Measurements from ENCODE around the gene SPHKAP. TPM values are rescaled to one million over a fixed set of nuclear protein-coding genes. Genes with fewer than 3 reads are reported as not detected.

Gene SPHKAP
- total RNA-seq, 6 experiments from 2014 or later = not detected

DNA sequence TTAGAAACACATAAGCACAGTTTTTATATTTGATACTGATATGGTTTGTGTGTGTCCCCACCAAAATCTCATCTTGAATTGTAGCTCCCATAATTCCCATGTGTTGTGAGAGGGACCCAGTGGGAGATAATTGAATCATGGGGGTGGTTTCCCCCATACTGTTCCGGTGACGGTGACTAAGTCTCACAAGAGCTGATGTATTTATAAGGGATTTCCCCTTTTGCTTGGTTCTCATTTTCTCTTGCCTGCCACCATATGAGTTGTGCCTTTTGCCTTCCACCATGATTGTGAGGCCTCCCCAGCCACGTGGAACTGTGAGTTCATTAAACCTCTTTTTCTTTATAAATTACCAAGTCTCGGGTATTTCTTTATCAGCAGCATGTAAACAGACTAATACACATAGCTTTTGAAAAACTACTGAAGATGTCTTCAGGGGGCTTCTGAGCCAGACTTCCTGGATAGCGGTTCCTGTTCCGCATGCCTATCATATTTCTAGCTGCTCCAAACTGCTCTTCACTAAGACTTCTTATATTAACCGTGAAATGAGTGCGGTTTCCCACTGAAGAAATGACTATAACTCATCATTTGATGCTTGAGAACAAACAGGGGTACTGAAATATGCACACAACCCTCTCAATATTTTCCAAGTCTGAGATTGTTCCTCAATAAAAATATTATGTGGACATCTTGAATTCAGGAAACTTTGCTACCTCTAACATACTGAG is 75.8 kb downstream of the SPHKAP start:
- no peaks in the 10 kb centered on the region for H3K9me3 ChIP-seq
- intact Hi-C loops (cut with DNase I) = no loop called here
- TF ChIP-seq, protein P1, sequence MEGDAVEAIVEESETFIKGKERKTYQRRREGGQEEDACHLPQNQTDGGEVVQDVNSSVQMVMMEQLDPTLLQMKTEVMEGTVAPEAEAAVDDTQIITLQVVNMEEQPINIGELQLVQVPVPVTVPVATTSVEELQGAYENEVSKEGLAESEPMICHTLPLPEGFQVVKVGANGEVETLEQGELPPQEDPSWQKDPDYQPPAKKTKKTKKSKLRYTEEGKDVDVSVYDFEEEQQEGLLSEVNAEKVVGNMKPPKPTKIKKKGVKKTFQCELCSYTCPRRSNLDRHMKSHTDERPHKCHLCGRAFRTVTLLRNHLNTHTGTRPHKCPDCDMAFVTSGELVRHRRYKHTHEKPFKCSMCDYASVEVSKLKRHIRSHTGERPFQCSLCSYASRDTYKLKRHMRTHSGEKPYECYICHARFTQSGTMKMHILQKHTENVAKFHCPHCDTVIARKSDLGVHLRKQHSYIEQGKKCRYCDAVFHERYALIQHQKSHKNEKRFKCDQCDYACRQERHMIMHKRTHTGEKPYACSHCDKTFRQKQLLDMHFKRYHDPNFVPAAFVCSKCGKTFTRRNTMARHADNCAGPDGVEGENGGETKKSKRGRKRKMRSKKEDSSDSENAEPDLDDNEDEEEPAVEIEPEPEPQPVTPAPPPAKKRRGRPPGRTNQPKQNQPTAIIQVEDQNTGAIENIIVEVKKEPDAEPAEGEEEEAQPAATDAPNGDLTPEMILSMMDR (IDR thresholded peaks at IDR 0.05) = no peak
- no peak for TF ChIP-seq POLR2A (IDR thresholded peaks at IDR 0.05)
- no peak overlapping the region for H3K27ac ChIP-seq
- DNase-seq (no peak), ATAC-seq (no peak)
- WGBS (ENCODE audit: insufficient coverage, low coverage, low lambda C conversion rate, missing lambda C conversion rate) = 46% methylated on average over 8 of the region's 8 CpGs
- no peaks in the 10 kb centered on the region for H3K4me1 ChIP-seq
- H3K27me3 ChIP-seq = no peaks in the 10 kb centered on the region
- H3K36me3 ChIP-seq = no peaks in the 10 kb centered on the region
- no peak overlapping the region for H3K4me3 ChIP-seq

DNA sequence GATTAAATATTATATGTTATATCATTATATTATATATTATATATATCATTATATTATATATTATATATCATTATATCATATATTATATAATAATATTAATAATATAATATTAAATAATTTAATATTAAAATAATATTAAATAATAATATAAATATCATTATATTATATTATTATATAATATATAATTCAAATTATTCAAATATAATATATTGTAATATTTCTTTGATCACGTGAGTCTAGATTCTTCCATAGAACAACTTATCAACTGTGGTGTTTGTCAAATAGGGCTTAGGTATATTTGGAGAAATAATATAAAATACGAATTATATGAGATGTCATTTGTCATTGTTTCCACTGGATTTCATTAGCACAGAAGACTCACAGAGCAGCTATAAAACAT is 77.3 kb downstream of the SPHKAP start:
- intact Hi-C loops (cut with DNase I) = no loop called here
- ATAC-seq (no peak), DNase-seq (no peak)
- Histone ChIP-seq H3K4me1 (no peaks in the 10 kb centered on the region), H3K4me3 (no peak overlapping the region), H3K36me3 (no peaks in the 10 kb centered on the region), H3K27me3 (no peaks in the 10 kb centered on the region), H3K27ac (no peak overlapping the region), H3K9me3 (no peaks in the 10 kb centered on the region)
- WGBS (ENCODE audit: insufficient coverage, low coverage, low lambda C conversion rate, missing lambda C conversion rate) = 61% methylated on average over 2 of the region's 2 CpGs
- TF ChIP-seq POLR2A (IDR thresholded peaks at IDR 0.05) = no peak
- TF ChIP-seq, protein P1 (IDR thresholded peaks at IDR 0.05) = no peak

DNA sequence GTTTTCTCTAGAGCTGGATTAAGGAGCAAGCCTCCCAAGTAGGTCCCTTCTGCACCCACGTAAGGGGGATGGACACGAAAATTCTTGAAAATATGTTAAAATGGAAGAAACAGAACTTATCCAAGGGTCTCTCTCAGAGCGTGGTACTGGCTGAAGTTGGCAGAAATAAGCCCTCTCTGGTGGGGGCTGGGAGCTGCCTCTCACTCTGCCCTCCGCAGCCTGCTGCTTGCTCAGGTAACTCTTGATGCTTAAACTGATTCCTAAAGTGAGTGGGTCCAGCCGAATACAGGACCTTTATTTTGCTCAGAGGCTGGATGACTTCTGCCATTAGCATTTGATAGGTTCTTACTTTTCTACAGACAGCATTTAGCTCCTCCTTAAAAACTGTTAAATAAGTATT is 78.1 kb downstream of the SPHKAP start:
- Histone ChIP-seq H3K4me3 (no peak overlapping the region), H3K27me3 (no peaks in the 10 kb centered on the region), H3K4me1 (no peaks in the 10 kb centered on the region), H3K36me3 (no peaks in the 10 kb centered on the region), H3K9me3 (no peaks in the 10 kb centered on the region), H3K27ac (no peak overlapping the region)
- DNase-seq (no peak), ATAC-seq (no peak)
- 60% methylated on average over 4 of the region's 5 CpGs for WGBS (ENCODE audit: insufficient coverage, low coverage, low lambda C conversion rate, missing lambda C conversion rate)
- TF ChIP-seq, protein P1 (IDR thresholded peaks at IDR 0.05) = no peak
- TF ChIP-seq POLR2A (IDR thresholded peaks at IDR 0.05) = no peak
- intact Hi-C loops (cut with DNase I) = no loop called here

DNA sequence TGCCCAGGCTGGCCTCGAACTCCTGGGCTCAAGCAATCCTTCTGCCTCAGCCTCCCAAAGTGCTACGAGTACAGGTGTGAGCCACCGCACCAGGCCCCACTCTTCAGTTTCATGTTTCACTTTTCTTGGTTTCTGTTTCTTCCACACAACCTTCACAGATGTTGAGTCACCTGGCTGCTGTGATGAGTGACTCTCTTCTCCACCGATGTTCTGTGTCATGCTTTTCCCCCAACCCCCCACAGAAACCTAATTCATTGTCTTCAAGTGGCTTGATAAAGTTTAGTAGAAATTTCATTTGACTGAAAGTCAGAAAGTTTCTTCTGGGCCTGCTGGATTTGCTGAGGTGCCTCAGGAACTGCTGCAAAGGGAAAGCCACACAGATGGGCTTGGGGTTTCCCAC is 78.5 kb downstream of the SPHKAP start:
- Histone ChIP-seq H3K27ac (no peak overlapping the region), H3K36me3 (no peaks in the 10 kb centered on the region), H3K9me3 (no peaks in the 10 kb centered on the region), H3K27me3 (no peaks in the 10 kb centered on the region), H3K4me1 (no peaks in the 10 kb centered on the region), H3K4me3 (no peak overlapping the region)
- DNase-seq (no peak), ATAC-seq (no peak)
- no peak for TF ChIP-seq POLR2A (IDR thresholded peaks at IDR 0.05)
- TF ChIP-seq, protein P1 (IDR thresholded peaks at IDR 0.05) = no peak
- WGBS (ENCODE audit: insufficient coverage, low coverage, low lambda C conversion rate, missing lambda C conversion rate) = 61% methylated on average over 4 of the region's 4 CpGs
- intact Hi-C loops (cut with DNase I) = no loop called here

All from right lobe of liver (tissue), 6 donors.